ENCODE results near the gene PARM1.
A peak's percentile ranks its signal among the peaks of the same experiment; 100 is the strongest.

PARM1 gene

GRCh38 chr4:74942251-74942917 is 9.5 kb downstream of the PARM1 start:
- no peak for DNase-seq

DNA sequence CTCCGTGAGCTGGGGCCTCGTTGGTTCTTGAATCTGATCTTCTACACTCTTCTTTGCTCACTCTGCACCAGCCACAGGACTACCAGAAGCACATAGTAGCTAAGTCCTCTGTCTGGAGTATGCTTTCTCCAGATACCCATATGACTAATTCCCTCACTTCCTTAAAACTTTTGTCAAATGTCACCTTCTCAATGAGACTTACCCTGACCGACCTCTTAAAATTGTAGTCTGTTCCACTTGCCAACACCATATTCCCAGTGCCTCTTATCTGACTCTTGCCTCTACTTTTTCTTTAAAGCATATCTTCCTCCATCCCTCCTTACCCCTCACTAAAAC is 10.0 kb downstream of the PARM1 start:
- DNase-seq, result no peak

- no peak for DNase-seq
Observed at GRCh38 chr4:74944354-74944793, 11.5 kb downstream of the PARM1 start.

DNA sequence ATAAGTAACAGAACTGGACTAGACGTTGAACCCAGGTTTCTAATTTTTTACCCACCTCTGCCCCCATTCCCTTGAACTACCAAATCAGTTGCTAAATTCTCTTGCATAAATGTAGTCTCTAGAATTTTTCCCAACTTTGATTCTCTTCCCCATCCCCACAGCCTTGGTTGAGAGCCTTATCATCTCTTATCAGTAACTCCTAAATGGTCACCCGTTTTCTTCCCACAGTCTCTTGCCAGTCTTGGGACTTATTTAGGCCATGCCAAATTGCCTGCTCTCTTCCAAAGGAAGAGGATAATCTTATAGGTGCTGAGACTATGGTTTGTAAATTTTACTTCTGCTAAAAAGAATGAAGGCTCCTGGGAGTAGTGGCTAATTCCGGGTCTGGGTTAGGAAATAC is 13.3 kb downstream of the PARM1 start:
- DNase-seq, result no peak

- no peak for DNase-seq
Observed at GRCh38 chr4:74947798-74948197, 14.9 kb downstream of the PARM1 start.

- no peak for DNase-seq
Observed at GRCh38 chr4:74948236-74948635, 15.3 kb downstream of the PARM1 start.

DNA sequence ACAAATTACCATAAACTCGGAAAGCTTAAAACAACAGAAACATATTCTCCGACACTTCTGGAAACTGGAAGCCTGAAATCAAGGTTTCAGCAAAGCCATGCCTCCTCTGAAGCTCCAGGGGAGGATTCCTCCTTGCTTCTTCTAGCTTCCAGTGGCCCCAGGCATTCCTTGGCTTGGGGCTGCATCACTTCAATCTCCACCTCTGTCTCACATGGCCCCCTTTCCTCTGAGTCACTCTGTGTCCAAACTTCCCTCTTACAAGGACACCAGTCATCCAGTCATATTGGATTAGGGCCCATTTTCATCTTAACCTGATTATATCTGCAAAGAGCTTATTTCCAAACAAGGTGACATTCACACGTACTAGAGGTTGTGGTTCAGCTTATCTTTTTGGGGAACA is 17.3 kb downstream of the PARM1 start:
- no peak for DNase-seq

GRCh38 chr4:74950882-74951281 is 18.0 kb downstream of the PARM1 start:
- DNase-seq, result no peak

GRCh38 chr4:74953647-74954046 is 20.7 kb downstream of the PARM1 start:
- no peak for DNase-seq

DNA sequence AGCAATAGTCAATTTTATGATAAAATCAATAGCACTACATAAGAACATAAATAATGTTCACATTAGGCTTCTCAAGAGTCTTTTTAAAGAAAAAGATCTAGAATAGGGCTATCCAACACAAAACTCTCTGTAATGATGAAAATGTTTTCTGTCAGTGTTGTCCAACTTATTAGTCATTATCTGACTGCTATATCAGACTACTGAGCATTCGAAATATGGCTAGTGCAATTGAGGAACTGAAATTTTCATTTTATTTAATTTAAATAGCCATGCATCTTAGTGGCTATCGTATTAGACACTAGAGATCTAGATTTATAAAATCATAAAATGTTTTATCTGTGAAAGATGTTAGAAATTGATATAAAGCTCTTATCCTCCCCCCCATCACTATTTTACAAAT is 26.0 kb downstream of the PARM1 start:
- no peak for DNase-seq

- no peak for DNase-seq
Observed at GRCh38 chr4:74961230-74961629, 28.3 kb downstream of the PARM1 start.

GRCh38 chr4:74962584-74962983 is 29.7 kb downstream of the PARM1 start:
- DNase-seq, result no peak

GRCh38 chr4:74964311-74964710 is 31.4 kb downstream of the PARM1 start:
- no peak for DNase-seq

DNA sequence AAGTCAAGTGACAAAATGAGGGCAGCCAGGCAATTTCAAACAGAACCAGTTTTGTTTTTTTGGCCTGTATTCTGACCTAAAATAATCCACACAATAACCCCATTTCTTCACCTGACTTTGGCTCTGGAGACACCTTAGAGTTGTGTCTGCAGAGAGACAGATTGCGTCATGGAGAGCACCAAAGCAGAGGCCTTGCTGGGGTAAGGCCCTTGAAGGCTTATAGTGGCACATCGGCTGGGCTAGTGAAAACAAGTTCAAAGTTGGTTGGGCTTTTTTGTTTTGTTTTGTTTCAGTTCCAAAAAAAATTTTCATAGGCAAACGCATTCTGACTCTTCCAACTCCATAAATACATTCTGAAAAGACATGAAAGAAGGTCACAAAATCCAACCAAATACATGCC is 34.4 kb downstream of the PARM1 start:
- no peak for DNase-seq

DNA sequence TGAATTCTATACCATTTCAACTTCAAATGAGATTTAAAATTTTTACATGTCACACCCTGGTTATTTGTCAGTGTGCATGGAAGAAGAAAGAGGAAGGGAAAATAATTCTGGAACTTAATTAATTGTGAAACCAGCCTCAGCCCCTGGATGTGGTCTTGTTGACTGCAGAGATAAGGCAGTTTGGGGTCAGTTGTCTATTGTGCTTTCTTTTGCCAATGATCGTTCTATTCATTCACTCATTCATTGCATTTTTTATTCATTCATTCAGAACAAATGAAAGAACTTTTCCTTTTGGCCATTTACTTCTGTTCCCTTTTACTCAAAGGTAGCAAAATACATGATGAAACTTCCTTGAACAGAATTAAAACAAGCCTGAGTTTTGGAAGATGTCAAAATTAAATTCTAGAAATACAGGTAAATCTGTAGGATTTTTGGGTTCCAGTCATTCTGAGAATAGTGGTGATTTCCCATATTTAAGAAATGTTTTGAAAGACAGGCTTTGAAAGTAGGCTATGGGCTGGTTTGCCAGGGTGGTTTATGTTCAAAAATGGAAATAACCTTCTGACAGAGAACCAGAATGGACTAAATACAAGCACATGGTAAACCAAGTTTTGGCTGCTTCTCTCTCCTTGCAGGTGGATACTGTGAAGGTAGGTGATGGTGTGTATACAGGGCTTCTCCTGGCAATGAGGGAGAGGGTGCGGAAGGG is 35.7 kb downstream of the PARM1 start:
- DNase-seq, result no peak

DNA sequence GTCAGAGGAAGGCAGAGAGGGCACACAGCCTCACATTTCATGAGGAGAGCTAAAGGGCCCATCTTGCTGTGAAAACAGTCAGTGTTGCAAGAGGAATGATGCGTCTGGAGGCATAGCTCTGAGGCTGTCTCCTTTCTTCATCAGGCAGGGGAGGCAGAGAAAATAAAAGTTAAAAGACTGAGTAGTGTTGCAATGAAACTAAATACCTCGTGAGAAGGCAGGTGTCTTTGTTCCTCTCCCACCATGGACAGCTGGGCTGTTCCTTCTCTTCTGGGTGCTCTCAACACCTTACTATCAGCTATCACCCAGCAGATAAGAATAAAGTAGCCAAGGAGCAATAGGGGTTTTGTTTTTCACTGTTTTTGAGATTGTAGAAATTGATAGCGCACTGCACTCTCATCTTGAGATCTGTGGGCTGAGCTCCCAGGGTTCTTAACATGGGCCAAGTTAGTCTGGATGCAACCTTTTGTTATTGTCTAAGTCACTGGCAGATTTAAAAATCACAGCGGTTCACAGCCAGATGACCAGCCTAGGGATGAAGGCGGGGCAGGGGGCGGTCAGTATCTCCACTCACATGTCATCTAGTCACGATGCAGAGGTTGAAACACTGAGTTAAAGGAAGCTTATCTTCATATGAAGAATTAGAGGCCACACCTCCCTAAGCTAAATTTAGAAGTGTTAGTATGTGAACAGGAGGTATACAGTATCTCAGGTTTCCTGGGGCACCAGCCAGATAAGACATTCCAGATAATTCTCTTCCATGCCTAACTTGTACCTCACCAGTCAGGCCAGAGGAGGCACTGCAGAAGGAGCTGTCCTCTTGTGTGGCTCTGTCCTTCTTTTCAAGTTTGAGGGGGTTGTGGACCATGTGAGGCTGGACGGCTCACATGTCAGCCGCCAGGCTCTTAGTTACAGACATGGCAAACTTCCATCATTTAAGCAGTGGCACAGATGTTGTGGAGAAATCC is 36.9 kb downstream of the PARM1 start:
- DNase-seq, result peak in 1 of 56 donors; percentile 9

- no peak for DNase-seq
Observed at GRCh38 chr4:74970577-74970976, 37.7 kb downstream of the PARM1 start.

DNA sequence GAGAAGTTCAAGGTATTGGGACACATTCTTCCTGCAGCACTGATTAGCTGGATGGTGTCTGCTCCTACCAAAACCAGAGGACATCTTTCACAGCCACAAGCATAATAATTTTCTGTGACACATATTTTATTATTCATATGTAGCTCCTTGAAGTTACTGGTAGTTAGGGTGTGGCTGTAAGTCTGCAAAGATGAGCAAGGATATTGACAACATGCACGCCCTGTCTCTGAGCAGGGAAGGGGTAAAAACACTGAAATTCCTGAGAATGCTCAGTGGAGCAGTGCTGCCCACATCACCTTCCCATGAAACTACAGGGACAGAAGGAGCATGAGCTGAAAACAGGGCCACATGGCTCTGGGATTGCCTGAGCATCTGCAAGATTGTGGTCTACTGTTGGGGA is 38.9 kb downstream of the PARM1 start:
- DNase-seq, result no peak

GRCh38 chr4:74975082-74975481 is 42.2 kb downstream of the PARM1 start:
- no peak for DNase-seq

- no peak for DNase-seq
Observed at GRCh38 chr4:74975848-74976824, 43.2 kb downstream of the PARM1 start.

All from amygdala (tissue), 56 donors.